OCI-LY7 (cell line): ENCODE data around the gene RAB11FIP4. TPM values are rescaled to one million over a fixed set of nuclear protein-coding genes. Genes with fewer than 3 reads are reported as not detected.

Experiments
- BruUV-seq: library from RNA; stranded (reverse); fragments of 400-500 nt; replicated peaks from 2 replicates; lab custom pipeline; 2021; lab: Mats Ljungman, UMichigan
- CTCF ChIA-PET: fragments of 300-600 bp; sonication (Branson Sonifier 250); formaldehyde crosslinking; loops from one replicate; lab custom pipeline; 2022; ENCODE audit warnings: antibody characterized with exemption; ENCODE audit not compliant: unreplicated experiment; lab: Charles Lee
- POLR2A ChIA-PET: fragments of 300-600 bp; sonication (Branson Sonifier 250); formaldehyde crosslinking; loops from one replicate; lab custom pipeline; 2022; ENCODE audit warnings: antibody characterized with exemption; lab: Charles Lee
- DNase-seq: peaks from one replicate; pipeline ENCODE4 v3.0.0-alpha.2; 2015; ENCODE audit warnings: low spot score
- H2AFZ ChIP-seq: fragments of 200-600 bp; sonication (generic), shearing (Covaris generic); 2 replicates; pipeline ENCODE4 v1.6.1; 2014; ENCODE audit warnings: mild to moderate bottlenecking, antibody characterized with exemption, low read length, moderate library complexity
- H3K27ac ChIP-seq: fragments of 200-600 bp; sonication (generic); 2 replicates; pipeline ENCODE4 v1.5.1; 2014; ENCODE audit warnings: mixed run types, low read depth, mild to moderate bottlenecking, moderate library complexity, low read length, inconsistent platforms; ENCODE audit not compliant: poor library complexity, severe bottlenecking
- H3K36me3 ChIP-seq: fragments of 200-600 bp; sonication (generic); 2 replicates; pipeline ENCODE4 v1.6.1; 2014; ENCODE audit warnings: mild to moderate bottlenecking, antibody characterized with exemption, low read length, moderate library complexity, mixed read lengths; ENCODE audit not compliant: insufficient read depth
- H3K4me1 ChIP-seq: fragments of 200-600 bp; sonication (generic); 2 replicates; pipeline ENCODE4 v1.5.1; 2014; ENCODE audit warnings: mild to moderate bottlenecking, low read length; ENCODE audit not compliant: insufficient read depth, poor library complexity, severe bottlenecking
- H3K4me2 ChIP-seq: fragments of 200-600 bp; sonication (generic); 2 replicates; pipeline ENCODE4 v1.6.1; 2014; ENCODE audit warnings: mild to moderate bottlenecking, low read length
- H3K4me3 ChIP-seq: fragments of 200-600 bp; sonication (generic); 2 replicates; pipeline ENCODE4 v1.5.1; 2014; ENCODE audit warnings: mild to moderate bottlenecking, low read depth, low read length; ENCODE audit not compliant: poor library complexity, severe bottlenecking
- H3K79me2 ChIP-seq: fragments of 200-600 bp; sonication (generic); 2 replicates; pipeline ENCODE4 v1.6.1; 2016; ENCODE audit warnings: low read depth, mild to moderate bottlenecking, low read length, moderate library complexity, mixed read lengths; ENCODE audit not compliant: insufficient read depth
- H3K9me2 ChIP-seq: fragments of 200-600 bp; sonication (generic); 2 replicates; pipeline ENCODE4 v1.6.1; 2016; ENCODE audit warnings: mild to moderate bottlenecking, low read length, mixed read lengths; ENCODE audit not compliant: insufficient read depth
- H3K9me3 ChIP-seq: fragments of 200-600 bp; sonication (generic); 2 replicates; pipeline ENCODE4 v1.6.1; 2014; ENCODE audit warnings: mild to moderate bottlenecking, mixed run types, low read length, mixed read lengths
- H4K20me1 ChIP-seq: fragments of 200-600 bp; sonication (generic); 2 replicates; pipeline ENCODE4 v1.6.1; 2014; ENCODE audit warnings: mild to moderate bottlenecking, antibody characterized with exemption, low read length, moderate library complexity, mixed read lengths; ENCODE audit not compliant: insufficient read depth
- CTCF ChIP-seq: fragments of 200-600 bp; sonication (generic); conservative IDR thresholded peaks from 2 replicates; pipeline ENCODE4 v1.5.1; 2014; ENCODE audit warnings: mild to moderate bottlenecking, antibody characterized with exemption, low read length, moderate library complexity, mixed read lengths
- EZH2phosphoT487 ChIP-seq: fragments of 200-600 bp; sonication (generic); IDR thresholded peaks from 2 replicates; pipeline ENCODE4 v1.6.1; 2018; ENCODE audit warnings: low read depth, borderline replicate concordance, mild to moderate bottlenecking, mixed run types, antibody characterized with exemption, low read length, moderate library complexity, mixed read lengths
- intact Hi-C: fragments of 100-400 bp; cut with micrococcal nuclease; formaldehyde crosslinking; loops from one replicate; pipeline ENCODE4 v1.10.0; 2022; ENCODE audit not compliant: unreplicated experiment
- total RNA-seq, 2 experiments: library from RNA; depleted of rRNA in 1 of 2; stranded (reverse); fragments of >200 nt in 1 of 2; shearing (Covaris generic) in 1 of 2; gene quantifications; 2 replicates each; pipeline ENCODE4 v1.2.3, GENCODE V29; 2014 to 2022

RAB11FIP4 gene
- total RNA-seq, 2 experiments from 2014 or later: 5.8 to 15.0 TPM

DNA sequence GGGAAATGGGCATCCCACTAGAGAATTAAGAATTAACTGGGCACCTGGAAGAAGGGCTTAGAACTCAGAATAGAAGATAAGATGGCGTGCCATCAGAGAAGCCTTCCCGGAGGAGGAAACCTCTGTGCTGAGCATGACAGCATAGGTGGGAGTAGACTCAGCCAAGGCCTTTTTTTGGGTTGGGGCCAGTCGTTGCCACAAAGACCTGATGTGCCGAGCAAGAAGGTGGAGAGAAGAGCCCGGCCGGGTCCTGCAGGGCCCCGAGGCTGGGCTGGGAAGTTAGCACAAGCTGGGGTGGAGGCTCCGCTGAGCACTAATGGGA, 1.1 kb upstream of the RAB11FIP4 start:
- POLR2A ChIA-PET: no interaction called here
- DNase-seq: no peak

DNA sequence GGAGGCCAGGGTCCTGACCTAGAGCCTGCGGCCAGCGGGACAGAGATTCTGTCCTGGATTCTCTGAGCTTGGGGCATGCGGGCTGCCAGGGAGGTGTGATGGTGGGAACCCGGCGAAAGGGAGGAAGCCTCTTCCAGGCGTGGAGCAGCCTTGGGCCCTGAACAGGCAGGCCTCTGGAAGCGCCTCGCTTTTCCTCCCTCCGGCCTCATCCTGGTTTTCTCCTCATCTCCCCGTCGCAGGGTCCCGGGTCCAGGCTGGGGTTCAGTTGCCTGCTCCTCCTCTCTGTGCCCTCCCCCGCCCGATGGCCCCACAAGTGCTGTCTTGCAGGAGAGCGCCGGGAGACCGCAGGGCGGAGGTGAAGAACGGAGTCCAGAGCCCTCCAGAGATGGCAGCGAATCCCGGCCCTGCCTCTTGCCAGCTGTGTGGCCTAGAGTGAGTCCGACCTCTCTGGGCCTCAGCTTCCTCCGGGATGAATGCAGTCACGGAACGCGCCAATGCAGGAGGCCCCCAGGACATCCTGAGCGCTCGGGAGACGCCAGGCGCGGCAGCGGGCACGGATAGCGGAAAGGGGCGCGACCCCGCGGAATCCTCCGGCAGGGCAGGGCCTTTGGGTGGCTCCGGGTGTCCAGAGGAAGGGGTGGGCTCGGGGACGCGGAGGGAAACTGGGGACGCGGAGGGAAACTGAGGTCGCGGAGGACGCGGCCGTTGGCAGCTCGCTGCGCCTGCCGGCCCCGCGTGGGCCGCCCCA, 553 bp upstream of the RAB11FIP4 start:
- Histone ChIP-seq H3K36me3 (no peaks in the 10 kb centered on the region), H3K4me2 (no peak overlapping the region), H3K4me3 (no peak overlapping the region), H3K27ac (no peak overlapping the region), H3K4me1 (no peaks in the 10 kb centered on the region), H3K79me2 (no peaks in the 10 kb centered on the region), H3K9me3 (no peaks in the 10 kb centered on the region), H4K20me1 (no peaks in the 10 kb centered on the region), H3K9me2 (no peaks in the 10 kb centered on the region), H2AFZ (no peak overlapping the region)
- POLR2A ChIA-PET: no interaction called here
- CTCF ChIA-PET: no interaction called here
- intact Hi-C loops: no loop called here
- TF ChIP-seq EZH2phosphoT487 (no peak), CTCF (no peak)
- BruUV-seq: no TSS peak
- no peak for DNase-seq

More for the DNA sequence above, 1.1 kb upstream of the RAB11FIP4 start:
- Histone ChIP-seq H3K79me2 (no peaks in the 10 kb centered on the region), H4K20me1 (no peaks in the 10 kb centered on the region), H3K4me1 (no peaks in the 10 kb centered on the region), H3K4me2 (no peak overlapping the region), H3K4me3 (no peak overlapping the region), H3K36me3 (no peaks in the 10 kb centered on the region), H3K9me2 (no peaks in the 10 kb centered on the region), H3K9me3 (no peaks in the 10 kb centered on the region), H3K27ac (no peak overlapping the region), H2AFZ (no peak overlapping the region)
- no TSS peak for BruUV-seq
- no peak for TF ChIP-seq CTCF
- TF ChIP-seq EZH2phosphoT487: no peak
- intact Hi-C loops: no loop called here
- CTCF ChIA-PET: no interaction called here

DNA sequence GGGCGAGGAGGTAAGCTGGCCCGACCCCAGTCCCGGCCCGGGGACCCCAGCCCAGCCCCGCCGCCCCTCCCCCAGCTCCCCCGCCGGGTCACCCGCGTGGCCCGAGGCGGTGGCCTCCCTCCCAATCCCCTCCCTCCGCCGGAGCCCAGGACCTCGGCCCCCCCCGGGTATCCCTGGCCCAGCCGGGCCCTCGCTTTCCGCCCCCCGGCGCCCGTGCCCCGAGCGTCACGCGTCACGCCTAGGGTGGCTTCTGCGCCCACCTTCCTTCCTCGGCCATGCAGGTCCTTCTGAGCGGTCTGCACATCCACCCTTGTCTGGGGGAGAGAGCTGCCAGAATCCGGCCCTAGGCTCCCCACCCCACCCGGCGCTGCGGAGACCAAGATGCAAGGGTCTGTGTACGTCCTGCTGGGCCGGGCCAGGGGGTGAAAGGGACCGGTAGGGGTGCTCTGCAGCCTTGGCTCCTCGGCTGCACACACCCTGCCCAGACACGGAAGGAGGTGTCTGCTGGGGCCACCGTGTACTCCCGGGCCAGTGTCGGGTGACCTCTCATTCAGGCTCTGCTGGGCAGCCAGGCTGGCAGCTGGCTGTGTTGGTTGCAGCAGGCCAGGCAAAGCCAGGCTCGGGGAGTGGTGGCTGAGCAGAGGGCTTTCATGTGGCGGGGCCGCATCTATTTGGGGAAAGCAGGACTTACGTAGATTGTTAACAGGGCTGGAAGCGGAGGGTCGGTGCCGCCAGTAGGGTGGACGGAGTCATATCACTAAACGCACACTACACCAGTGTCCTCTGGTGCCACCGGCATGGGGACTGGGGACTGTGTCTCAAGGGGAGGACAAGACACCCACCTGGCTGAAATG, 754 bp downstream of the RAB11FIP4 start:
- H4K20me1 ChIP-seq: no peaks in the 10 kb centered on the region
- no TSS peak for BruUV-seq
- H3K79me2 ChIP-seq: no peaks in the 10 kb centered on the region
- H3K4me2 ChIP-seq: no peak overlapping the region
- H3K36me3 ChIP-seq: no peaks in the 10 kb centered on the region
- ChIA-PET POLR2A (no interaction called here), CTCF (no interaction called here)
- TF ChIP-seq EZH2phosphoT487 (no peak), CTCF (no peak)
- H3K9me3 ChIP-seq: no peaks in the 10 kb centered on the region
- H3K4me3 ChIP-seq: no peak overlapping the region
- intact Hi-C loops: no loop called here
- H2AFZ ChIP-seq: no peak overlapping the region
- no peak overlapping the region for H3K27ac ChIP-seq
- H3K4me1 ChIP-seq: no peaks in the 10 kb centered on the region
- H3K9me2 ChIP-seq: no peaks in the 10 kb centered on the region
- no peak for DNase-seq
